Astrocyte (in vitro differentiated cells and primary cell): ENCODE data around the gene DIDO1.

ENCODE experiments used
- CTCF ChIP-seq: IDR thresholded peaks from 2 replicates; pipeline ENCODE4 v1.5.1; 2011; ENCODE audit warnings: low read depth, mild to moderate bottlenecking, inconsistent platforms, low read length, moderate library complexity; ENCODE audit not compliant: insufficient read depth
- EZH2 ChIP-seq: IDR thresholded peaks from 2 replicates; pipeline ENCODE4 v1.6.1; 2012; ENCODE audit warnings: mild to moderate bottlenecking, low read length, inconsistent platforms; ENCODE audit not compliant: insufficient read depth

- no peak for TF ChIP-seq CTCF
- no peak for TF ChIP-seq EZH2
Observed at GRCh38 chr20:62917720-62918119, 8.6 kb downstream of the DIDO1 start.
